SH-SY5Y (cell line): ENCODE data around the gene LUZP1.

Experiments
- GATA2 ChIP-seq: IDR thresholded peaks from 2 replicates; pipeline ENCODE4 v1.6.1; 2011; ENCODE audit warnings: mild to moderate bottlenecking, low read depth, low read length
- GATA3 ChIP-seq: IDR thresholded peaks from 2 replicates; pipeline ENCODE4 v1.6.1; 2011; ENCODE audit warnings: low read depth, mild to moderate bottlenecking, low read length, moderate library complexity

- TF ChIP-seq GATA2 (no peak), GATA3 (no peak)
Observed at GRCh38 chr1:23215291-23215690, 46.6 kb upstream of the LUZP1 start.
